Neural cell (in vitro differentiated cells): ENCODE data around the gene AZGP1. TPM values are rescaled to one million over a fixed set of nuclear protein-coding genes. Genes with fewer than 3 reads are reported as not detected.

Source experiments
- H2AFZ ChIP-seq: fragments of 200-600, 300-800 bp; sonication (generic), shearing (Covaris generic); 2 replicates; pipeline ENCODE4 v1.6.0; 2014; ENCODE audit warnings: low read depth, mild to moderate bottlenecking, antibody characterized with exemption, low read length, moderate library complexity
- H3F3A ChIP-seq: fragments of 200-600 bp; shearing (Covaris generic); 2 replicates; pipeline ENCODE4 v1.6.1; 2016; ENCODE audit warnings: mild to moderate bottlenecking, moderate library complexity, mixed read lengths, antibody characterized with exemption, low read length; ENCODE audit not compliant: insufficient read depth, poor library complexity, severe bottlenecking
- H3K27ac ChIP-seq: fragments of 200-600, 300-800 bp; sonication (generic), shearing (Covaris generic); 2 replicates; pipeline ENCODE4 v1.5.1; 2014; ENCODE audit warnings: mild to moderate bottlenecking, low read length, moderate library complexity
- H3K27me3 ChIP-seq: fragments of 300-800, 200-600 bp; sonication (generic), shearing (Covaris generic); 2 replicates; pipeline ENCODE4 v1.6.0; 2014; ENCODE audit warnings: mild to moderate bottlenecking, low read depth, low read length, moderate library complexity; ENCODE audit not compliant: insufficient read depth
- H3K36me3 ChIP-seq: fragments of 300-800, 200-600 bp; sonication (generic), shearing (Covaris generic); 2 replicates; pipeline ENCODE4 v1.5.1; 2014; ENCODE audit warnings: mild to moderate bottlenecking, antibody characterized with exemption, low read length, moderate library complexity; ENCODE audit not compliant: insufficient read depth
- H3K4me2 ChIP-seq: fragments of 300-800, 200-600 bp; sonication (generic), shearing (Covaris generic); 2 replicates; pipeline ENCODE4 v1.6.0; 2014; ENCODE audit warnings: mild to moderate bottlenecking, low read length
- H3K4me3 ChIP-seq: fragments of 300-800, 200-600 bp; sonication (generic), shearing (Covaris generic); 2 replicates; pipeline ENCODE4 v1.5.1; 2014; ENCODE audit warnings: mild to moderate bottlenecking, low read length, moderate library complexity
- H3K79me2 ChIP-seq: fragments of 200-600 bp; shearing (Covaris generic); replicated peaks from 2 replicates; pipeline ENCODE4 v1.6.0; 2014; ENCODE audit warnings: mild to moderate bottlenecking, low read length, moderate library complexity; ENCODE audit not compliant: insufficient read depth
- H3K9ac ChIP-seq: fragments of 300-800, 200-600 bp; sonication (generic), shearing (Covaris generic); 2 replicates; pipeline ENCODE4 v1.6.1; 2016; ENCODE audit warnings: mild to moderate bottlenecking, low read length, mixed read lengths
- H3K9me2 ChIP-seq: fragments of 200-600 bp; shearing (Covaris generic); 2 replicates; pipeline ENCODE4 v1.6.1; 2016; ENCODE audit warnings: mild to moderate bottlenecking, low read length, mixed read lengths; ENCODE audit not compliant: insufficient read depth
- H3K9me3 ChIP-seq: fragments of 200-600, 300-800 bp; sonication (generic), shearing (Covaris generic); 2 replicates; pipeline ENCODE4 v1.6.1; 2016; ENCODE audit warnings: mild to moderate bottlenecking, mixed run types, low read length, moderate library complexity, mixed read lengths
- H4K20me1 ChIP-seq: fragments of 200-600 bp; shearing (Covaris generic); 2 replicates; pipeline ENCODE4 v1.6.1; 2016; ENCODE audit warnings: mild to moderate bottlenecking, mixed run types; ENCODE audit not compliant: insufficient read depth
- EP300 ChIP-seq: fragments of 450-650 bp; conservative IDR thresholded peaks from 2 replicates; pipeline ENCODE4 v1.6.1; 2014; ENCODE audit warnings: antibody characterized with exemption, mild to moderate bottlenecking, moderate library complexity; ENCODE audit not compliant: poor library complexity, severe bottlenecking
- MXI1 ChIP-seq: fragments of 450-650 bp; conservative IDR thresholded peaks from 2 replicates; pipeline ENCODE4 v1.6.1; 2014; ENCODE audit warnings: antibody characterized with exemption, mild to moderate bottlenecking; ENCODE audit not compliant: poor library complexity, severe bottlenecking
- POLR2AphosphoS5 ChIP-seq: IDR thresholded peaks from 2 replicates; pipeline ENCODE4 v1.6.1; 2012
- SMC3 ChIP-seq: fragments of 450-650 bp; conservative IDR thresholded peaks from 2 replicates; pipeline ENCODE4 v1.6.1; 2014; ENCODE audit warnings: antibody characterized with exemption, mild to moderate bottlenecking, moderate library complexity; ENCODE audit not compliant: poor library complexity
- TAF1 ChIP-seq: IDR thresholded peaks from 2 replicates; pipeline ENCODE4 v1.6.1; 2012; ENCODE audit warnings: low read depth
- polyA plus RNA-seq: library from polyadenylated mRNA; depleted of rRNA; stranded (reverse); fragments of >200 nt; gene quantifications from 2 replicates; pipeline ENCODE4 v1.2.3, GENCODE V29; 2014
- TF ChIP-seq, protein P1 (sequence below): IDR thresholded peaks from 2 replicates; pipeline ENCODE4 v1.6.1; 2012; ENCODE audit warnings: borderline replicate concordance
- TF ChIP-seq, protein P2 (sequence below): fragments of 450-650 bp; IDR thresholded peaks from 2 replicates; pipeline ENCODE4 v1.5.1; 2014; ENCODE audit warnings: antibody characterized with exemption, mild to moderate bottlenecking, moderate library complexity; ENCODE audit not compliant: poor library complexity, severe bottlenecking

AZGP1 gene
- polyA plus RNA-seq, 1 donor from 2014 or later = not detected

DNA sequence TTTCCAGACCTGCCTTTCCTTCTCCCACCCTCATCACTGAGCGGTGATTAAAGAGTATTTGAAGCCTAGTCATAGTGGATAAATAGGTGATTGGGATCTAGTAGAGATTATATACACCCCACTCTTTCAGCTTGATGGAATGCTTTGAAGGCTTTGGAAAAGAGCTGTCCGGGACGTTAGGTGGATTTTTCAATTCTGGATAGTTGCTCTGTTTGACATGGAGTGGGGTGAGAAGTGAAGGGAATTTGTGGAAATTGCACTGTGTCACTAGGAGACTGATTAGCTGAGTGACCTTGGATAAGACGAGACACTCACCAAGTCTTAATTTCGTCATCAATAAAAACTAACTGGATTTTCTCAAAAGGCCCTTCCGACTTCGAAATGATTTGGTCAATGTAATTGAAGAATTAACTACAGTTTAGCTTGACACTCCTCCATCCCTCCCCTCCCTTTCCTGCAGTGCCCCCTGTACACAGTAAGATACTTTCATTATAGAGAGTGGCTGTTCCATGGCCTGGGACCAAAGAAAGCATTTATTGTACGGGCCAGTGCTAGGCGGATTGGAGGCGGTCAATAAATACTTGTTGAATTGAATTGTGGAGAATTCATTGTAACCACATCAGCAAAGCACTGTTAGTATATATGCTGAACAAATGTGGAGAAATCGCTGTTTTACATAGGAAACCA is 40.5 kb upstream of the AZGP1 start:
- TF ChIP-seq, protein P1, sequence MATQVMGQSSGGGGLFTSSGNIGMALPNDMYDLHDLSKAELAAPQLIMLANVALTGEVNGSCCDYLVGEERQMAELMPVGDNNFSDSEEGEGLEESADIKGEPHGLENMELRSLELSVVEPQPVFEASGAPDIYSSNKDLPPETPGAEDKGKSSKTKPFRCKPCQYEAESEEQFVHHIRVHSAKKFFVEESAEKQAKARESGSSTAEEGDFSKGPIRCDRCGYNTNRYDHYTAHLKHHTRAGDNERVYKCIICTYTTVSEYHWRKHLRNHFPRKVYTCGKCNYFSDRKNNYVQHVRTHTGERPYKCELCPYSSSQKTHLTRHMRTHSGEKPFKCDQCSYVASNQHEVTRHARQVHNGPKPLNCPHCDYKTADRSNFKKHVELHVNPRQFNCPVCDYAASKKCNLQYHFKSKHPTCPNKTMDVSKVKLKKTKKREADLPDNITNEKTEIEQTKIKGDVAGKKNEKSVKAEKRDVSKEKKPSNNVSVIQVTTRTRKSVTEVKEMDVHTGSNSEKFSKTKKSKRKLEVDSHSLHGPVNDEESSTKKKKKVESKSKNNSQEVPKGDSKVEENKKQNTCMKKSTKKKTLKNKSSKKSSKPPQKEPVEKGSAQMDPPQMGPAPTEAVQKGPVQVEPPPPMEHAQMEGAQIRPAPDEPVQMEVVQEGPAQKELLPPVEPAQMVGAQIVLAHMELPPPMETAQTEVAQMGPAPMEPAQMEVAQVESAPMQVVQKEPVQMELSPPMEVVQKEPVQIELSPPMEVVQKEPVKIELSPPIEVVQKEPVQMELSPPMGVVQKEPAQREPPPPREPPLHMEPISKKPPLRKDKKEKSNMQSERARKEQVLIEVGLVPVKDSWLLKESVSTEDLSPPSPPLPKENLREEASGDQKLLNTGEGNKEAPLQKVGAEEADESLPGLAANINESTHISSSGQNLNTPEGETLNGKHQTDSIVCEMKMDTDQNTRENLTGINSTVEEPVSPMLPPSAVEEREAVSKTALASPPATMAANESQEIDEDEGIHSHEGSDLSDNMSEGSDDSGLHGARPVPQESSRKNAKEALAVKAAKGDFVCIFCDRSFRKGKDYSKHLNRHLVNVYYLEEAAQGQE = peak; percentile 32
- TF ChIP-seq, protein P2, sequence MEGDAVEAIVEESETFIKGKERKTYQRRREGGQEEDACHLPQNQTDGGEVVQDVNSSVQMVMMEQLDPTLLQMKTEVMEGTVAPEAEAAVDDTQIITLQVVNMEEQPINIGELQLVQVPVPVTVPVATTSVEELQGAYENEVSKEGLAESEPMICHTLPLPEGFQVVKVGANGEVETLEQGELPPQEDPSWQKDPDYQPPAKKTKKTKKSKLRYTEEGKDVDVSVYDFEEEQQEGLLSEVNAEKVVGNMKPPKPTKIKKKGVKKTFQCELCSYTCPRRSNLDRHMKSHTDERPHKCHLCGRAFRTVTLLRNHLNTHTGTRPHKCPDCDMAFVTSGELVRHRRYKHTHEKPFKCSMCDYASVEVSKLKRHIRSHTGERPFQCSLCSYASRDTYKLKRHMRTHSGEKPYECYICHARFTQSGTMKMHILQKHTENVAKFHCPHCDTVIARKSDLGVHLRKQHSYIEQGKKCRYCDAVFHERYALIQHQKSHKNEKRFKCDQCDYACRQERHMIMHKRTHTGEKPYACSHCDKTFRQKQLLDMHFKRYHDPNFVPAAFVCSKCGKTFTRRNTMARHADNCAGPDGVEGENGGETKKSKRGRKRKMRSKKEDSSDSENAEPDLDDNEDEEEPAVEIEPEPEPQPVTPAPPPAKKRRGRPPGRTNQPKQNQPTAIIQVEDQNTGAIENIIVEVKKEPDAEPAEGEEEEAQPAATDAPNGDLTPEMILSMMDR = no peak
- TF ChIP-seq TAF1 = no peak
- Histone ChIP-seq H3K36me3 (no peaks in the 10 kb centered on the region), H3K9me3 (no peaks in the 10 kb centered on the region), H3K79me2 (peaks cover 51% of the 10 kb centered on the region), H3K4me2 (peak overlapping the region; percentile 95), H3K4me3 (peak overlapping the region; percentile 91), H3K27ac (peak overlapping the region; percentile 98), H3K9ac (peak overlapping the region; percentile 99), H3K9me2 (no peaks in the 10 kb centered on the region), H2AFZ (peak overlapping the region; percentile 96), H3K27me3 (no peaks in the 10 kb centered on the region), H4K20me1 (no peaks in the 10 kb centered on the region), H3F3A (no peaks in the 10 kb centered on the region)

DNA sequence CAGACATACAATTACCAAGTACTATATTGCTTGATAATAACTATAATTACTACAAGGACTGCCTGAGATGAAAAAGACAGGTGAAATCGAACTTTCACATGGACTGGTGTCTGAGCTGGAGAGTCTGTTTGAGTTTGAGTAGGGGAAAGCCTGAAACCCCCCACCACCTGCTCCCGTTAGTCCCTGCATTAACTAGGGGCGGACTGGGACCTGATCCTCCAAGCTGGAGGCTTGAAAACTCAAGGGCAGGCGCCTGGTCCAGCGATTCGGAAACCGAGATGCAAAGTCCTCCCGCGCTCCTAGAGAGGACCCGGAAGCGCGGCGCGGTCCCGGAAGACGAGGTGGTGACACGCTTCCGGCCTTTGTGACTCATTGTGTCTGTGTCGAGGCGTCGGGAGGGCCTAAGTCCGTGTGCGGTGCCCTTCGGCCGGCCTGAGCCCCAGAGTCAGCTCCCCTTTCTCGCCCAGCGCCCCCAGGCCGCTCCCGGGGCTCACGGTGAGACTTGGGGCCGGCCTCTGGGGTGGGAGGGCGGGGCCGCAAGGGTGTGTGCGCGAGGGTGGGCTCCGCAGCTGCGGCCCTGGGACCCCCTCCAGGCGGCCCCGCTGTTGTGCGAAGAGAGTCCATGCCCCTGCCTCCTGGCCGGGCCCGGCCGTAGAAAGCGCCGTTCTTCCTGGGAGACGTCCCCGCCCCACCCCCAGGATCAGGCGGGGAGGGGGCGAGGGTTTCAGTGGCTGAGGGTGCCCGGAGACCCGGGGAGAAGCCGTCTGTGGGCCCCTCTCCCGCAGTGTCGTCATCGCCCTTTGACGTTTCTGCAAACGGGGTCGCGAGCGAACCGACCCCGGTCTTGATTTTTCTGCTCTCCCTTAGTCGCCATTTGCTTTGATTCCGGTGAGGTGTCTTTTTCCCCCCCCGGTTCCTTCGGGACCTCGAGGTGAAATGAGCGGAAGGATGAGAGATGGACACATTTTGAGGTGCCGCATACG is 39.7 kb upstream of the AZGP1 start, which contains the start of gene ZKSCAN1:
Gene ZKSCAN1, plus strand, starts transcription at position 365 of the 983 bp plus-strand sequence. CDS start 7,911 bp downstream, outside the sequence.
- Histone ChIP-seq H3K9me3 (no peaks in the 10 kb centered on the region), H3K27me3 (no peaks in the 10 kb centered on the region), H3K9ac (peak within 1 kb of the TSS; percentile 99), H3K36me3 (no peaks in the 10 kb centered on the region), H3K9me2 (no peaks in the 10 kb centered on the region), H3K27ac (peak within 1 kb of the TSS; percentile 98), H3K4me2 (peak within 1 kb of the TSS; percentile 95), H4K20me1 (no peaks in the 10 kb centered on the region), H3K4me3 (peak within 1 kb of the TSS; percentile 91), H3K79me2 (peaks cover 44% of the 10 kb centered on the region), H2AFZ (peak within 1 kb of the TSS; percentile 96), H3F3A (no peaks in the 10 kb centered on the region)
- TF ChIP-seq SMC3 = peak; percentile 19
- TF ChIP-seq, protein P1 = peak; percentile 85
- TF ChIP-seq MXI1 = no peak
- peak; percentile 91 for TF ChIP-seq TAF1
- peak; percentile 99 for TF ChIP-seq POLR2AphosphoS5
- TF ChIP-seq EP300 = peak; percentile 16
- TF ChIP-seq, protein P2 = no peak
